ENCODE measurements around the gene TMEM132D.

TMEM132D gene

DNA sequence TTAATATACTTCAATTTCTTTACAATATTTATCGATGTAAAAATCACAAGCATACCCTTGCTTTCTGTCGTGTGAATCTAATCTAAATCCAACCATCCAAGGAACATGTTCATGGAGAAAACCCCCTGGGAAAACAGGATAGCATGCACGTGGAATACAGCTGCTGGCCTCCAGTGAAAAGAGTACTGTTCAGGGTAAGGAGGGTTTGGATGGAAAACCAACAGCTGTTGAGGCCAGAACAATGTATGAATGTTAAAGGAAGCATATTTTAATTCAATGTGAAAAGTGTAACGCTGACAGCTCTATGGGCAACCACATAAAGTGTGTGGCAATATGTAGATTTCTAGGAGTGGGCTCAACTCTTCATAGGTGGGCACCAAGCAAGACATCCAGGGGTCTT, 344.0 kb downstream of the TMEM132D start:
- H3K4me3 Mint-ChIP-seq = no peak overlapping the region
- H3K27me3 Mint-ChIP-seq (ENCODE audit: low read depth, poor library complexity) = peaks cover 33% of the 10 kb centered on the region
- no peaks in the 10 kb centered on the region for H3K36me3 Mint-ChIP-seq (ENCODE audit: low read depth)
- H3K9me3 Mint-ChIP-seq = peaks cover 10% of the 10 kb centered on the region
- H3K4me1 Mint-ChIP-seq = no peaks in the 10 kb centered on the region
- TF ChIP-seq, protein P1, sequence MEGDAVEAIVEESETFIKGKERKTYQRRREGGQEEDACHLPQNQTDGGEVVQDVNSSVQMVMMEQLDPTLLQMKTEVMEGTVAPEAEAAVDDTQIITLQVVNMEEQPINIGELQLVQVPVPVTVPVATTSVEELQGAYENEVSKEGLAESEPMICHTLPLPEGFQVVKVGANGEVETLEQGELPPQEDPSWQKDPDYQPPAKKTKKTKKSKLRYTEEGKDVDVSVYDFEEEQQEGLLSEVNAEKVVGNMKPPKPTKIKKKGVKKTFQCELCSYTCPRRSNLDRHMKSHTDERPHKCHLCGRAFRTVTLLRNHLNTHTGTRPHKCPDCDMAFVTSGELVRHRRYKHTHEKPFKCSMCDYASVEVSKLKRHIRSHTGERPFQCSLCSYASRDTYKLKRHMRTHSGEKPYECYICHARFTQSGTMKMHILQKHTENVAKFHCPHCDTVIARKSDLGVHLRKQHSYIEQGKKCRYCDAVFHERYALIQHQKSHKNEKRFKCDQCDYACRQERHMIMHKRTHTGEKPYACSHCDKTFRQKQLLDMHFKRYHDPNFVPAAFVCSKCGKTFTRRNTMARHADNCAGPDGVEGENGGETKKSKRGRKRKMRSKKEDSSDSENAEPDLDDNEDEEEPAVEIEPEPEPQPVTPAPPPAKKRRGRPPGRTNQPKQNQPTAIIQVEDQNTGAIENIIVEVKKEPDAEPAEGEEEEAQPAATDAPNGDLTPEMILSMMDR (IDR thresholded peaks at IDR 0.05) = no peak
- no peak for DNase-seq
- no peak overlapping the region for H3K27ac Mint-ChIP-seq

GRCh38 chr12:129558036-129558435, 345.8 kb downstream of the TMEM132D start:
- DNase-seq = no peak
- Mint-ChIP-seq H3K27me3 (ENCODE audit: low read depth, poor library complexity) (peaks cover 46% of the 10 kb centered on the region), H3K9me3 (peaks cover 23% of the 10 kb centered on the region), H3K36me3 (ENCODE audit: low read depth) (no peaks in the 10 kb centered on the region), H3K4me1 (no peaks in the 10 kb centered on the region), H3K27ac (no peak overlapping the region), H3K4me3 (no peak overlapping the region)
- TF ChIP-seq, protein P1 (IDR thresholded peaks at IDR 0.05) = no peak

DNA sequence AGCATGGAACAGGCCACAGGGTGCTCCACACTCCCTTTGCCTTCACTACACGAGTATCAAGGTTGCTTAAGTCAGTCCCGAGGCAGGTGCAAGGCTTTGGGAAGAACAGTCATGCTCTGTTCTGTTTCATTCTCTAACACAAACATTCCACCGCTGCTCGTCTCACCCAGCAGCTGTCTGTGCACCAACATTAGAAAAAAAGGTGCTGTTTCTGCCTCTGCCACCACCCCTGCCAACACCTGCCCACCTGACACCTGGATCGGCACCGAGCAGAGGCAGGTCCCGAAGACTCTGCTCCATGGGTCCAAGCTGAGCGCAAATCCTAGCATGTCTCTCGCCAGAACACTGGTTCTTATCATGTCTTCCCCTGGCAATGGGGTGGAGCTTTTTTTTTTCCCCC, 347.7 kb downstream of the TMEM132D start:
- Mint-ChIP-seq H3K27me3 (ENCODE audit: low read depth, poor library complexity) (peaks cover 59% of the 10 kb centered on the region), H3K4me1 (no peaks in the 10 kb centered on the region), H3K9me3 (peaks cover 24% of the 10 kb centered on the region), H3K27ac (no peak overlapping the region), H3K36me3 (ENCODE audit: low read depth) (no peaks in the 10 kb centered on the region), H3K4me3 (no peak overlapping the region)
- DNase-seq = no peak
- TF ChIP-seq, protein P1 (IDR thresholded peaks at IDR 0.05) = no peak

DNA sequence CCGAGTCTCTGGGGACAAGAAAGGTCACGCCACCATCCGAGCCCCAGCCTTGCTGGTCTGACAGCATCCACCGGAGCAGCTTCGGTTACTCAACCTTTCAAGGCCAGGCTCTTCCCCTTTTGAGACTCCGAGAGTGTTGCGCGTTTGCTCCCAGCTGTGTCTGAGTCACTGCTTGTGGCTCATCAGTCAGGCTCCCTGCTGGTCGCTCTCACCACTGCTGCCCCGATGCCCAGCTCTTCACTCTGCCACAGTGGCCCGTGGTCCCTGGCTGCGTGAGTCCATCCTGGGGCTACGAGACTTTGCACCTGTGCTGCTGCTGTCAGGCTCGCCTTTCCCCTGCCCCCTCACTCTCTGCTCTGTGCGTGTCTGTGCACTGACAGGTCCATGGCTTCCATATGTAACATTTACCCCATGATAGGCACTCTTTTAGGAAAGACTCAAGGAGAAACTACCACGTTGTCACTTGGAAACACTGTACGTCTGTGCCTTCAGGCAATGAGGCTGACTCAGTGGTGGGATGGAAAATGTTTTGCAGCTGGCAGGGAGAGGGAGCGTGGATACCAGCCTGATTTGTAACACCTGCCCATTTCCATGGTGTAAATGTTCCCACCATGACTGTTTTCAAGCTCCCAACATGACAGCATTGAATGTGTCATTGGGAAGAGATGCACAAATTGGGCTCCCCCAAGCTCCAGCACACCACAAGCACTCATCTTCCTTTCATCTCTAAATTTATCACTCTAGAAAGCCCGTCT, 350.7 kb downstream of the TMEM132D start:
- no peak for DNase-seq
- TF ChIP-seq, protein P1 (IDR thresholded peaks at IDR 0.05) = no peak
- peaks cover 37% of the 10 kb centered on the region for H3K9me3 Mint-ChIP-seq
- peaks cover 8% of the 10 kb centered on the region for H3K4me1 Mint-ChIP-seq
- H3K27me3 Mint-ChIP-seq (ENCODE audit: low read depth, poor library complexity) = peaks cover 63% of the 10 kb centered on the region
- no peak overlapping the region for H3K27ac Mint-ChIP-seq
- H3K4me3 Mint-ChIP-seq = no peak overlapping the region
- H3K36me3 Mint-ChIP-seq (ENCODE audit: low read depth) = no peaks in the 10 kb centered on the region

DNA sequence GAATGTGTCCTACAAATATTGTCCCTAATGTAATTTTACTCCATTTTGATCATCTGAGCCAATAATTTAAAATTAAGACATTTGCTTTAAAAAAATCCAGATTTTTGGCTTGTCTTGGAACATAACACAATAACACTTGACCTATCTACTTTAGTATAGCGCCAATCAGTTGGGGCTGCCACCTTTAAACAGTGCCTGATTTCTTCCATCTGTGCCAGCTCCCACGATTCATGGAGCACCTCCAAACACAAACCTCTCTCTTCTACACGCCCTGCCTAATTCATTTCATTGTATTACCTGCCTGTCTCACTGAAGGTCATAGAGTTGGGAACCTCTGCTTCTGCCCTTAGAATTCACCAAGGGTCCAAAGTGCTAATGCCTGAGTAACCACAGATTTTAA, 352.4 kb downstream of the TMEM132D start:
- Mint-ChIP-seq H3K9me3 (peaks cover 35% of the 10 kb centered on the region), H3K4me1 (peaks cover 8% of the 10 kb centered on the region), H3K27me3 (ENCODE audit: low read depth, poor library complexity) (peaks cover 62% of the 10 kb centered on the region), H3K4me3 (no peak overlapping the region), H3K36me3 (ENCODE audit: low read depth) (no peaks in the 10 kb centered on the region), H3K27ac (no peak overlapping the region)
- TF ChIP-seq, protein P1 (IDR thresholded peaks at IDR 0.05) = no peak
- no peak for DNase-seq

DNA sequence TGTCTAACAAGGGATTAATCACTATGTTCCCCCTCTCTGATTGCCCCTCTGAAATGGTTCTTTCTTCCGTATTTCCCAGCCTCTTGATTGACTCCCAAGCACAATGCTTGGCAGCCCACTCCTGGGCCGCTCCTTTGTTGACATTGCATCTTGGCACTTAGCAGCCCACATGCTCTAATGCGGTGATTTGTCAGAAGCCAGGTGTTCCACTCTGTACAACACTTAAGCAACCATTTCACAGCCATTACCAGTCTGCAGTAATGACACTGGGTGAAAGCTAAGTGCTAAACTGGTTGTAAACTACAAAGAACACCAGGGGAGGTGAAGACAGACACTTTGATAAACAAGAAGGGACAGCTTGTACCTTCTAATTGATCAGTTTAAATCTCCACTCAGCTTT, 353.5 kb downstream of the TMEM132D start:
- no peak overlapping the region for H3K4me3 Mint-ChIP-seq

More for the DNA sequence above, 353.5 kb downstream of the TMEM132D start:
- Mint-ChIP-seq H3K27ac (no peak overlapping the region), H3K27me3 (ENCODE audit: low read depth, poor library complexity) (peaks cover 64% of the 10 kb centered on the region), H3K36me3 (ENCODE audit: low read depth) (no peaks in the 10 kb centered on the region), H3K9me3 (peaks cover 35% of the 10 kb centered on the region), H3K4me1 (peaks cover 8% of the 10 kb centered on the region)
- DNase-seq = no peak
- TF ChIP-seq, protein P1 (IDR thresholded peaks at IDR 0.05) = no peak

Measured in nephron progenitor cell (in vitro differentiated cells).